Activated T-helper 2 cell treated with anti-CD3 and anti-CD28 coated beads, Interferon-gamma antibody, Interleukin-2, Interleukin-4, amounts not matched to agents 10 μg/mL and 5 μg/mL and 100 μg/mL, durations not matched to agents 14 hours and 24 hours and 36 hours (primary cell): ENCODE measurements around the gene SMAGP. TPM values are rescaled to one million over a fixed set of nuclear protein-coding genes. Genes with fewer than 3 reads are reported as not detected.

ENCODE experiments used
- DNase-seq: peaks from one replicate; pipeline ENCODE4 v3.0.0; 2021; ENCODE audit warnings: low spot score
- H3K27ac Mint-ChIP-seq: one replicate; pipeline ENCODE4 v1.8.0; 2021; ENCODE audit warnings: mixed read lengths
- H3K27me3 Mint-ChIP-seq: one replicate; pipeline ENCODE4 v1.8.0; 2021; ENCODE audit warnings: low read depth, mixed read lengths
- H3K36me3 Mint-ChIP-seq: one replicate; pipeline ENCODE4 v1.8.0; 2021; ENCODE audit warnings: low read depth, mixed read lengths
- H3K4me1 Mint-ChIP-seq: one replicate; pipeline ENCODE4 v1.8.0; 2021; ENCODE audit warnings: low read depth, mixed read lengths
- H3K4me3 Mint-ChIP-seq: one replicate; pipeline ENCODE4 v1.8.0; 2021; ENCODE audit warnings: low read depth, mild to moderate bottlenecking, moderate library complexity, mixed read lengths
- H3K9me3 Mint-ChIP-seq: one replicate; pipeline ENCODE4 v1.8.0; 2021; ENCODE audit warnings: mixed read lengths
- intact Hi-C: fragments of 100-400 bp; cut with micrococcal nuclease; formaldehyde crosslinking; loops from one replicate; pipeline ENCODE4 v1.15.1; 2023
- total RNA-seq: library from RNA; stranded (reverse); gene quantifications from 2 replicates; pipeline ENCODE4 v1.2.3, GENCODE V29; 2022

SMAGP gene
- total RNA-seq, 1 donor from 2014 or later = not detected

GRCh38 chr12:51247523-51248206, 22.6 kb downstream of the SMAGP start:
- H3K4me3 Mint-ChIP-seq = no peak overlapping the region
- H3K27me3 Mint-ChIP-seq = no peaks in the 10 kb centered on the region
- peaks cover 26% of the 10 kb centered on the region for H3K36me3 Mint-ChIP-seq
- intact Hi-C loops = loop anchor here (10.0 kb wide), 1 partner anchor 163 kb away; the partner anchor contains the start of gene CSRNP2
- no peak for DNase-seq
- peak overlapping the region; percentile 59 for H3K27ac Mint-ChIP-seq
- peaks cover 32% of the 10 kb centered on the region for H3K4me1 Mint-ChIP-seq
- no peaks in the 10 kb centered on the region for H3K9me3 Mint-ChIP-seq

- H3K36me3 Mint-ChIP-seq = peaks cover 38% of the 10 kb centered on the region
- no peaks in the 10 kb centered on the region for H3K27me3 Mint-ChIP-seq
- H3K27ac Mint-ChIP-seq = peak overlapping the region; percentile 62
- H3K9me3 Mint-ChIP-seq = no peaks in the 10 kb centered on the region
- peak overlapping the region; percentile 11 for H3K4me3 Mint-ChIP-seq
- peaks cover 37% of the 10 kb centered on the region for H3K4me1 Mint-ChIP-seq
- intact Hi-C loops = loop anchor here (10.0 kb wide), 1 partner anchor 162 kb away; the partner anchor contains the start of gene CSRNP2
- DNase-seq = no peak
Measured at GRCh38 chr12:51246254-51246853, 23.9 kb downstream of the SMAGP start.

- no peaks in the 10 kb centered on the region for H3K27me3 Mint-ChIP-seq
- H3K9me3 Mint-ChIP-seq = no peaks in the 10 kb centered on the region
- DNase-seq = no peak
- intact Hi-C loops = loop anchor here (10.0 kb wide), 1 partner anchor 161 kb away; the partner anchor contains the start of gene CSRNP2
- H3K4me3 Mint-ChIP-seq = no peak overlapping the region
- H3K36me3 Mint-ChIP-seq = peaks cover 45% of the 10 kb centered on the region
- peaks cover 43% of the 10 kb centered on the region for H3K4me1 Mint-ChIP-seq
- peak overlapping the region; percentile 62 for H3K27ac Mint-ChIP-seq
Measured at GRCh38 chr12:51245476-51246253, 24.6 kb downstream of the SMAGP start.

GRCh38 chr12:51244269-51244668, 25.9 kb downstream of the SMAGP start:
- peak overlapping the region; percentile 35 for H3K27ac Mint-ChIP-seq
- intact Hi-C loops = loop anchor here (10.0 kb wide), 1 partner anchor 159 kb away; the partner anchor contains the start of gene CSRNP2
- no peaks in the 10 kb centered on the region for H3K9me3 Mint-ChIP-seq
- no peak for DNase-seq
- H3K27me3 Mint-ChIP-seq = no peaks in the 10 kb centered on the region
- peaks cover 56% of the 10 kb centered on the region for H3K36me3 Mint-ChIP-seq
- peaks cover 52% of the 10 kb centered on the region for H3K4me1 Mint-ChIP-seq
- no peak overlapping the region for H3K4me3 Mint-ChIP-seq

GRCh38 chr12:51242876-51243275, 27.3 kb downstream of the SMAGP start:
- H3K9me3 Mint-ChIP-seq = no peaks in the 10 kb centered on the region
- peaks cover 57% of the 10 kb centered on the region for H3K4me1 Mint-ChIP-seq
- H3K27me3 Mint-ChIP-seq = no peaks in the 10 kb centered on the region
- intact Hi-C loops = loop anchor here (10.0 kb wide), 1 partner anchor 158 kb away; the partner anchor contains the start of gene CSRNP2
- H3K27ac Mint-ChIP-seq = peak overlapping the region; percentile 13
- H3K36me3 Mint-ChIP-seq = peaks cover 56% of the 10 kb centered on the region
- DNase-seq = no peak
- no peak overlapping the region for H3K4me3 Mint-ChIP-seq

GRCh38 chr12:51242120-51242519, 28.1 kb downstream of the SMAGP start:
- Mint-ChIP-seq H3K36me3 (peaks cover 56% of the 10 kb centered on the region), H3K27ac (peak overlapping the region; percentile 43), H3K4me1 (peaks cover 51% of the 10 kb centered on the region), H3K4me3 (peak overlapping the region; percentile 3), H3K9me3 (no peaks in the 10 kb centered on the region), H3K27me3 (no peaks in the 10 kb centered on the region)
- no peak for DNase-seq
- intact Hi-C loops = loop anchor here (10.0 kb wide), 1 partner anchor 157 kb away; the partner anchor contains the start of gene CSRNP2

- intact Hi-C loops = loop anchor here (10.0 kb wide), 1 partner anchor 156 kb away; the partner anchor contains the start of gene CSRNP2
- Mint-ChIP-seq H3K36me3 (peaks cover 49% of the 10 kb centered on the region), H3K9me3 (no peaks in the 10 kb centered on the region), H3K4me3 (peak overlapping the region; percentile 93), H3K27me3 (no peaks in the 10 kb centered on the region), H3K4me1 (peaks cover 40% of the 10 kb centered on the region), H3K27ac (no peak overlapping the region)
- DNase-seq = no peak
Measured at GRCh38 chr12:51240971-51241370, 29.2 kb downstream of the SMAGP start.

- Mint-ChIP-seq H3K4me3 (peak within 1 kb of the TSS; percentile 93), H3K27ac (peak within 1 kb of the TSS; percentile 100), H3K36me3 (peaks cover 39% of the 10 kb centered on the region), H3K9me3 (no peaks in the 10 kb centered on the region), H3K4me1 (peaks cover 31% of the 10 kb centered on the region), H3K27me3 (peaks cover 5% of the 10 kb centered on the region)
- peak; percentile 92 for DNase-seq
- intact Hi-C loops = loop anchor here (1.0 to 5.0 kb wide), 3 partner anchors 20 to 190 kb away; partner anchors contain the start of genes LETMD1, POU6F1 and TFCP2
Measured at GRCh38 chr12:51238510-51239334, 31.5 kb downstream of the SMAGP start, which contains the start of gene DAZAP2. TSS of gene DAZAP2 (plus strand) at chr12:51238826. CDS start at chr12:51238908, 82 bp downstream.

GRCh38 chr12:51238037-51238509, 32.1 kb downstream of the SMAGP start:
- Mint-ChIP-seq H3K27me3 (peaks cover 5% of the 10 kb centered on the region), H3K4me1 (peaks cover 30% of the 10 kb centered on the region), H3K9me3 (no peaks in the 10 kb centered on the region), H3K36me3 (peaks cover 37% of the 10 kb centered on the region), H3K4me3 (peak overlapping the region; percentile 93), H3K27ac (peak overlapping the region; percentile 100)
- intact Hi-C loops = loop anchor here (1.0 to 5.0 kb wide), 2 partner anchors 20 to 66 kb away; partner anchors contain the start of genes POU6F1 and TFCP2
- no peak for DNase-seq

- DNase-seq = no peak
- intact Hi-C loops = no loop called here
- no peaks in the 10 kb centered on the region for H3K9me3 Mint-ChIP-seq
- peaks cover 6% of the 10 kb centered on the region for H3K4me1 Mint-ChIP-seq
- peaks cover 9% of the 10 kb centered on the region for H3K27me3 Mint-ChIP-seq
- peaks cover 3% of the 10 kb centered on the region for H3K36me3 Mint-ChIP-seq
- H3K27ac Mint-ChIP-seq = no peak overlapping the region
- no peak overlapping the region for H3K4me3 Mint-ChIP-seq
Measured at GRCh38 chr12:51234530-51234929, 35.7 kb downstream of the SMAGP start.

GRCh38 chr12:51232642-51233041, 37.6 kb downstream of the SMAGP start:
- H3K27me3 Mint-ChIP-seq = peaks cover 9% of the 10 kb centered on the region
- H3K27ac Mint-ChIP-seq = no peak overlapping the region
- intact Hi-C loops = no loop called here
- no peaks in the 10 kb centered on the region for H3K4me1 Mint-ChIP-seq
- DNase-seq = no peak
- H3K9me3 Mint-ChIP-seq = no peaks in the 10 kb centered on the region
- H3K4me3 Mint-ChIP-seq = no peak overlapping the region
- no peaks in the 10 kb centered on the region for H3K36me3 Mint-ChIP-seq
